HUES6 (cell line): ENCODE measurements around the gene SUPT7L.

Experiments used
- H3K27ac ChIP-seq: 2 replicates; pipeline ENCODE4 v1.7.0; 2013; ENCODE audit warnings: low read depth, mild to moderate bottlenecking, low read length, inconsistent platforms
- H3K27me3 ChIP-seq: 2 replicates; pipeline ENCODE4 v1.6.1; 2013; ENCODE audit warnings: low read length; ENCODE audit not compliant: control insufficient read depth, insufficient read depth
- H3K36me3 ChIP-seq: 2 replicates; pipeline ENCODE4 v1.6.1; 2013; ENCODE audit warnings: low read length; ENCODE audit not compliant: control insufficient read depth, insufficient read depth
- H3K4me1 ChIP-seq: 2 replicates; pipeline ENCODE4 v1.6.1; 2013; ENCODE audit warnings: low read length; ENCODE audit not compliant: control insufficient read depth, insufficient read depth
- H3K4me3 ChIP-seq: 2 replicates; pipeline ENCODE4 v1.5.1; 2013; ENCODE audit warnings: low read depth, low read length
- H3K9ac ChIP-seq: one replicate; pipeline ENCODE4 v1.6.1; 2013; ENCODE audit warnings: mild to moderate bottlenecking, low read length
- H3K9me3 ChIP-seq: 2 replicates; pipeline ENCODE4 v1.6.1; 2013; ENCODE audit warnings: low read depth, low read length; ENCODE audit not compliant: control insufficient read depth, insufficient read depth

SUPT7L gene

DNA sequence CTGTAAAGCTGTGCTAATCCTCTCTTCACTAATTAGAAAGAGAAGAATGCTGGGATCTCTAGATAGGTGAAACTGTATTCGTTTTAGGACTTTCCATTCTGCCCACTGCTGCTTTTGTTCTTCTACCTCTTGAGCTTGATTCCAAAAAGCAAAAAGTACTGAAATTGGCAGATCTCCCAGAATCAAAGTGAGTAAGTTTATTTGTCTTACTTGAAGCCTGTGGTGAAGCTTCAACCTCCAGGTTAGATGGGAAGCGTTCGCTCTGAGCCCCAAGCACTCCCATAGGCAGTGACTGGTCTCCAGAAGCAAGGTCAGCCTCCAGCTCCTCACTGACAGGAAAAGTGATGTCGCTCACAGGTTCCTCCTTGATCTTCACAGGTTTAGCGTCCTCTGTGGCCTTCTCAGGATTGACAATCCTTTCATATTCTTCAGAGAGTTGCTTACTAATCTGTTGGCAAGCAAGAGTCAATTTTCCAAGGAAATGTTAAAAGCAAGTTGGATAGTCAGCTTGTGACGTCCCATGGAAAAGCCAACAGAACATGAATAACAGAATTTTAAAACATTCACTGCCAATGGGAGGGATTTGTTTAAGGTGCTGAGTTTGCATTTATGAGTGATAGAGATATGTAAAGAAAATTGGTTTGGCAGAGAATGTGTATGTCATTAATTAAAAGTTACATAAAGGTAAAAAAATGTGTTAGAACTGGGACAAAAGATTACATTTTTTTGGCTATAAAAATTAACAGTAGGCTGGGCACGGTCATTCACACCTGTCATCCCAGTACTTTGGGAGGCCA, 8.1 kb downstream of the SUPT7L start:
- Histone ChIP-seq H3K4me1 (no peaks in the 10 kb centered on the region), H3K9me3 (no peaks in the 10 kb centered on the region), H3K9ac (no peak overlapping the region), H3K36me3 (peaks cover 90% of the 10 kb centered on the region), H3K27me3 (no peaks in the 10 kb centered on the region), H3K4me3 (no peak overlapping the region), H3K27ac (0 out of 2 replicates have a peak overlapping the region, but pooled peaks have one; percentile 7)

DNA sequence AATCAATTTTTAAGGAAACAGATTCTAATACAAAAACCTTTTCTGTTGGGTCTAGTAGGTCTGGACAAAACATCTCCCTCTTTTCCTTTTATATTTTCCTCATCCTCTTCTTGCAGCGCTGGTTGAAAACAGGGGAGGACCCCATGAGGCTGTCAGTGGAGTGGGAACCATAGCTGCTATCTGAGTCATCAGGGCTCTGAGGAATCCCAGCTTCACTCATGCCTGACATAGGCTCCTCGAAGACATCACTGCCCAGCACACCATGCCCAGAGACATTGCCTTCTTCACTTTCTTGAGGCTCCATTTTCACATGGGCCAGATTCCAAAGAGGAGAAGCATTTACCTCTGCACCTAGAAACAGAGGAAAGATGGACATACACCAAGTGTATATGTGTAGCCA, 10.0 kb downstream of the SUPT7L start:
- Histone ChIP-seq H3K27me3 (no peaks in the 10 kb centered on the region), H3K27ac (no peak overlapping the region), H3K4me1 (no peaks in the 10 kb centered on the region), H3K4me3 (no peak overlapping the region), H3K9me3 (no peaks in the 10 kb centered on the region), H3K36me3 (peaks cover 93% of the 10 kb centered on the region), H3K9ac (no peak overlapping the region)

- no peaks in the 10 kb centered on the region for H3K27me3 ChIP-seq
- no peak overlapping the region for H3K9ac ChIP-seq
- no peak overlapping the region for H3K4me3 ChIP-seq
- H3K36me3 ChIP-seq, result peaks cover 95% of the 10 kb centered on the region
- H3K27ac ChIP-seq, result no peak overlapping the region
- H3K4me1 ChIP-seq, result no peaks in the 10 kb centered on the region
- H3K9me3 ChIP-seq, result no peaks in the 10 kb centered on the region
Observed at GRCh38 chr2:27652790-27653189, 10.6 kb downstream of the SUPT7L start.

GRCh38 chr2:27652341-27652740, 11.1 kb downstream of the SUPT7L start:
- H3K9ac ChIP-seq, result no peak overlapping the region
- H3K27me3 ChIP-seq, result no peaks in the 10 kb centered on the region
- H3K4me3 ChIP-seq, result no peak overlapping the region
- no peak overlapping the region for H3K27ac ChIP-seq
- H3K36me3 ChIP-seq, result peaks cover 95% of the 10 kb centered on the region
- H3K9me3 ChIP-seq, result no peaks in the 10 kb centered on the region
- no peaks in the 10 kb centered on the region for H3K4me1 ChIP-seq

DNA sequence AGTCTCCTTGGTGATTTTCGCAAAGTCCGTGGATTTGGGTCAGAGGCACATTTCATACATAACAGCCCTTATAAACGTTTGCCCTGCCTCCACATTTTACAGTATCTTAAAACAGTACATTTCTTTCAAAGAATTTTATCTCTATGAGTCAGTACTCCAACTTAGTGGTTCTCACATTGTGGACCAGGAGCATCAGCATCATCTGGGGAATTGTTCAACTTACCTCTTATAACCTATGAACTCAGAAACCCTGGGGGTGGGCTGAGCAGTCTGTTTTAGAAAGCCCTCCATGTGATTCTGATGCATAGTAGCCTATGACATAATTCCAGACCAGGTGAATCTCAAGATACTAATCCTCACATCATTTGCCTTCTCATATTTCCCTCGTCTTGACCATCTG, 12.4 kb downstream of the SUPT7L start:
- no peak overlapping the region for H3K4me3 ChIP-seq
- no peaks in the 10 kb centered on the region for H3K27me3 ChIP-seq
- no peak overlapping the region for H3K27ac ChIP-seq
- no peak overlapping the region for H3K9ac ChIP-seq
- H3K4me1 ChIP-seq, result no peaks in the 10 kb centered on the region
- no peaks in the 10 kb centered on the region for H3K9me3 ChIP-seq
- peaks cover 90% of the 10 kb centered on the region for H3K36me3 ChIP-seq

GRCh38 chr2:27647737-27648136, 15.7 kb downstream of the SUPT7L start:
- Histone ChIP-seq H3K9me3 (no peaks in the 10 kb centered on the region), H3K36me3 (peaks cover 77% of the 10 kb centered on the region), H3K4me3 (no peak overlapping the region), H3K27ac (no peak overlapping the region), H3K9ac (no peak overlapping the region), H3K27me3 (no peaks in the 10 kb centered on the region), H3K4me1 (no peaks in the 10 kb centered on the region)

- H3K27ac ChIP-seq, result no peak overlapping the region
- H3K27me3 ChIP-seq, result no peaks in the 10 kb centered on the region
- H3K36me3 ChIP-seq, result peaks cover 75% of the 10 kb centered on the region
- no peaks in the 10 kb centered on the region for H3K9me3 ChIP-seq
- H3K4me1 ChIP-seq, result no peaks in the 10 kb centered on the region
- no peak overlapping the region for H3K4me3 ChIP-seq
- no peak overlapping the region for H3K9ac ChIP-seq
Observed at GRCh38 chr2:27647289-27647688, 16.1 kb downstream of the SUPT7L start.

GRCh38 chr2:27645197-27645596, 18.2 kb downstream of the SUPT7L start:
- Histone ChIP-seq H3K4me1 (no peaks in the 10 kb centered on the region), H3K36me3 (peaks cover 75% of the 10 kb centered on the region), H3K27ac (no peak overlapping the region), H3K9ac (no peak overlapping the region), H3K4me3 (no peak overlapping the region), H3K27me3 (no peaks in the 10 kb centered on the region), H3K9me3 (no peaks in the 10 kb centered on the region)

DNA sequence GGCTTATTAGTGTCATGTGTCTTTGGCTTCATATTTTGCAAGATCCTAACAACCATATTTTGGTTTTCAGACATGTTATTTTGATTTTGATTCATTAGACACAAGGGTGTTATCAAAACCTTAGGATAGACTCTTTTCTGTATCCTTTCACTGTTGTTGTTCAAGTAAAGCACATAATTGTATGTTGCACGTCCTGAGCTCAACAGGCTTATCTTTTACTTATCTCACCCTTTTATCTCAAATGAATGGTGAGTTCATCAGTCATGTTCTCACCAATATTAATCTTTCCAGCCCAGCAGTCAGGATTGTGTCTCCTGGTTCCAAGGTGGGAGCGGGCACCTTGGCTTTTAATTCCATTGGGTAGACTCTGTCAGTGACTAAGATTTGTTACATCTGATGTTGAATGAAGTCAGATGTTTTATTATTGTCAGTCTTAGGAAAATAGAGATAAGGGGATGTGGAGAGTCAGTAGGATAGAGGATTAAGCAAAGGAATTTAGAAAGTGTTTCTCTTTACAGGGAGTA, 22.6 kb downstream of the SUPT7L start:
- Histone ChIP-seq H3K27ac (no peak overlapping the region), H3K9ac (no peak overlapping the region), H3K27me3 (no peaks in the 10 kb centered on the region), H3K36me3 (peaks cover 80% of the 10 kb centered on the region), H3K4me3 (no peak overlapping the region), H3K4me1 (no peaks in the 10 kb centered on the region), H3K9me3 (no peaks in the 10 kb centered on the region)

DNA sequence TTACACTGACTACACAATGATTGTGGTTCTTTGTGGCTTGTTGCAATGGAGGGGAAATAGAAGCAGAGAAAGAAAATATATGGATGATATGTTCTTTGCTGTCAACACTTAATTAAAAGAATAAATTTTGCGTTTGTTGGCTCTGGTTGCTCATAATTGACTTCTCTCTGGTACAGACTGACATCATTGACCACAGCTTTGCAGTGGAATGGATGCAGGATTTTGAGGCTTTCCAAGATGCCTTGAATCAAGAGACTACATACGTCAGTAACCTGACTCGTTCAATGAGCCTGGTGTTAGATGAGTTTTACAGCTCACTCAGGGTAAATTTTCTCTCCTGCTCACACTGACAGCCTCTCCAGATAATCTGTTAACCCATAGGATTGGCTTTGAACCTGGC, 24.7 kb downstream of the SUPT7L start:
- H3K27me3 ChIP-seq, result no peaks in the 10 kb centered on the region
- H3K9ac ChIP-seq, result no peak overlapping the region
- no peak overlapping the region for H3K4me3 ChIP-seq
- no peaks in the 10 kb centered on the region for H3K9me3 ChIP-seq
- H3K4me1 ChIP-seq, result no peaks in the 10 kb centered on the region
- no peak overlapping the region for H3K27ac ChIP-seq
- H3K36me3 ChIP-seq, result peaks cover 88% of the 10 kb centered on the region

DNA sequence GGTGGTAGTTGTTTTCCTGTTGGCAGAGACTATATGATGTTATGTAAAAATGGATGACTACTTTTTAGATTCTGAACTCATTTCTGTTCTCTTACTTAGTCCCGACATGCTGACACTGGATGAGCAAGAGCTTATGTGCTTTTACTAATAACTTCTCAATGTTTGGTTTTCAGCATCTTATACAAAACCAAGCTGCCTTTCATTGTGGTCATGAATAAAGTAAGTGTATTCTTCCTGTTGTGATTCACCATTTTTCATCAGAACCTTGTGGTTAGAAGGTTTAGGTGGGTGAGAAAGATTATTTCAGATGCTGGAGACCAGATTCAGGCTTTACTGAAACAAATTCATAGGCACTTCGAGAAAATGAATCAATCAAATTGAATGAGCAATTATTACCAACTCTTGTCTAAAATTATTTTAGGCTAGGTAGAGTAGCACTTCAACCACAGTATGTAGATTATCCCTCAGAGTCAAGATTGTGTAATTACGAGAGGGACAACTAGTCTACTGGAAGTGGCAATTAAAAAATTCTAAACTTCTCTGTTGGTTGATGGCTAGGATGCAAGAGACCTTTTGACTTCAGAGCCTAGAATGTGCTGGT, 25.3 kb downstream of the SUPT7L start:
- no peaks in the 10 kb centered on the region for H3K27me3 ChIP-seq
- peaks cover 88% of the 10 kb centered on the region for H3K36me3 ChIP-seq
- H3K9ac ChIP-seq, result no peak overlapping the region
- no peak overlapping the region for H3K27ac ChIP-seq
- no peaks in the 10 kb centered on the region for H3K4me1 ChIP-seq
- H3K4me3 ChIP-seq, result no peak overlapping the region
- no peaks in the 10 kb centered on the region for H3K9me3 ChIP-seq
